HG02943 (cell line): ENCODE measurements around the gene SNUPN.
"Not testable (repeated sequence)": the region's sequence is repeated elsewhere in the genome, so short reads cannot be mapped to it uniquely, and the experiment has no call there.

Experiments
- ATAC-seq: cut with Tn5 transposase; IDR thresholded peaks from one replicate; pipeline ENCODE4 v1.9.1; 2021; ENCODE audit warnings: mild to moderate bottlenecking, low read depth, moderate library complexity; ENCODE audit not compliant: unreplicated experiment

SNUPN gene

GRCh38 chr15:75584121-75584520 is 41.4 kb downstream of the SNUPN start:
- no peak for ATAC-seq

DNA sequence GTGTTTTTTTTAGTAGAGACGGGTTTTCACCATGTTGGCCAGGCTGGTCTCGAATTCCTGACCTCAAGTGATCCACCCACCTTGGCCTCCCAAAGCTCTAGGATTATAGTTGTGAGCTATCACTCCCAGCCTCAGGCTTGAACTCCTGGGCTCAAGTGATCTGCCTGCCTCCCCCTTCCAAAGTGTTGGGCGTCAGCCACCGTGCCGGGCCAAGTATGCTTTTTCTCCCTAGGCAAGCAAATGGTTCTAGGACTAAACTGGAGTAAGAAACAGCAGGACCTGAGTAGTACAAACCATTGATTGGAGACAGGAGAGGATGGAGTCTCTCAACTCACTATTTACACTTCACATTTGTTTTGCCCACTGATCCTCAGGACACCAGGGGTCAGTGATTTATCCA is 41.8 kb downstream of the SNUPN start:
- ATAC-seq: no peak

DNA sequence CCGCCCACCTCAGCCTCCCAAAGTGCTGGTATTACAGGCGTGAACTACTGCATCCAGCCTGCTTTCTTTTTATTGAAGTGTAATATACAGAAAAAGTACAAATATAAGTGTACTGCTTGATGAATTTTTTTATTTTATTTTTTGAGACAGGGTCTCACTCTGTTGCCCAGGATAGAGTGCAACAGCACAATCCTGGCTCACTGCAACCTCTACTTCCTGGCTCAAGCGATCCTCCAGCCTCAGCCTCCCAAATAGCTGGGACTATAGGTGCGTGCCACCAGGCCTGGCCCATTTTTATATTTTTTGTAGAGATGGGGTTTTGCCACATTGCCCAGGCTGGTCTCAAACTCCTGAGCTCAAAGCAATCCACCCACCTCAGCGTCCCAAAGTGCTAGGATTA is 42.6 kb downstream of the SNUPN start:
- ATAC-seq: not testable (repeated sequence)

DNA sequence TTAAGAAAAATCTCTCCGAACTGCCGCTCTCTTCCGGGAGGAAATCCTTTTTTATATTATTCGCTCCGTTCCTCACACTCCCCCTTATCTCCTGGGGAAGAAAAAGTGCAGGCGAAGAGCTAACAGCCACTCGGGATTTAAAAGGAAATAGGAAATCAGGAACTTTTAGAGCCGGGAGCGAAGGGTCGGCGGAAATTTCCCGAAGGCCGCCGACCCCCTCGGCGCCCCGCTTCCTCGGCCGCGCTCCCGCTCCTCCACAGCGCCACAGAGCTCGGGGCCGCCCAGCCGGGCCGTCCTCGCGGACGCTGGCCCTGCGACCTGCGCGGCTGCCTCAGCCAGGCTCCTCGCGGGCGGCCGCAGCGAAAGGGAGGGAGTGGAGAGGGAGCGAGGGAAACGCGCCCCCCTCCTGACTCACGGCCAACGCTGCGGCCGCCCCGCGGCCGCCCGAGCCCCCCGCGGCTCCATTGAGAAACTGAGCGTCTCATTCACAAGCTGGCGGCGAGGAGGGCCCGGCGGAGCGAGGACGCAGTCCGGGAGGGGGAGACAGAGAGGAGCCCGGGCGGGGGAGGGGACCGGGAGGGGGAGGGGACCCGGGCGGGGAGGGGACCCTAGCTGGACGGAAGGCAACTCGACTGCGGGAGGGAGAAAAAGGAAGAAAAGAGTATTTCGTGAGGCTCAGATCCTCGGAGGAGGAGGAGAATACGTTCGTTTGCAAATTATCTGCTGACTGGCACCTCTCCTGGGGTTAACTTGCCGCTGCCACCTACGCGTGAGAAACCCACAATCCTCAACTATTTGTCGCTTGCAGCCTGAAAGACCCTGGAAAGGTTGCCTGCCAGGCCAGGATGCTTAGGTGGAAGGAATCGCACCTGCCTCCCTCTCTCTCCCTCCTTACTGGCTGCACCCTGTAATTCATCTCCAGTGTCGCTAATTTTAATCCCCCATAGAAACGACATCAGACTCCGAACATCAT is 46.3 kb downstream of the SNUPN start, which contains the start of gene PTPN9:
PTPN9 (minus strand) TSS at position 368 of the 973 bp plus-strand sequence. CDS start 539 bp downstream, outside the sequence.
- ATAC-seq: no peak

DNA sequence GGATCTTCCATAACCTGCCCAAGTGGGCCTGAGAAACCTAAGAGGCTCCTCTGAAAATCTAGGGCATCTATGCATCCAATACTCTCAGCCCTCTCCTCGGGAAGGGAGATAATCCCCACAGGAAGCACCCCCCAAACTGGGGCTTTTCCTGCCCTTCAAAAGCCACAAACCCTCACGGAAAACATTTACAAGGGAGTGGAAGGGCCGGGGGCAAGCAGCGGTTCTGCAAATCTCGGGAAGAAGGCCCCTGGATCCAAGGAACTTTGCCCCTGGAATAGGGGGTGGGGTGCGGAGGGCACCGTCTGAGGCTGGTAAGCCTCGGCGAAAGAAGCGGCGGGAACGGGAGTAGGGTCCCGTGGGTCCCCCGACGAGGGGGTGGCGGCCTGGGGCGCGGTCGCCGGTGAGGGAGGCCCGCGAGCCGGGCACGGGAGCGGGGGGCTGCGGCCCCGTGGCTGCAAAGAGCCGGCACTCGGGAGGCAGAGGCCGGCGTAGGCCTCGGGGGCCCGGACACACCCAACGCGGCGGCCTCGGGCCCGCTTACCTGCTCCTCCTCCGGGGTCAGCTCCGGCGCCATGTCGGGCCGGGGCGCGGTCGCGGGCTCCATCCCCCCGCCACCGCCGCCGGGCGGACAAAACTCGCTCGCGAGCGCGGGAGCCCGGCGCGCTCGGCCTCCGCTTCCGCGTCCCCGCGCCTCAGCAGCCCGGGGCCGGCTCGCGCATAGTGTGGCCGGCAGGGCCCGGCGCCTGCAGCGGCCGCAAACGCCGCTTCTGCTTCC is 47.2 kb downstream of the SNUPN start:
- no peak for ATAC-seq

DNA sequence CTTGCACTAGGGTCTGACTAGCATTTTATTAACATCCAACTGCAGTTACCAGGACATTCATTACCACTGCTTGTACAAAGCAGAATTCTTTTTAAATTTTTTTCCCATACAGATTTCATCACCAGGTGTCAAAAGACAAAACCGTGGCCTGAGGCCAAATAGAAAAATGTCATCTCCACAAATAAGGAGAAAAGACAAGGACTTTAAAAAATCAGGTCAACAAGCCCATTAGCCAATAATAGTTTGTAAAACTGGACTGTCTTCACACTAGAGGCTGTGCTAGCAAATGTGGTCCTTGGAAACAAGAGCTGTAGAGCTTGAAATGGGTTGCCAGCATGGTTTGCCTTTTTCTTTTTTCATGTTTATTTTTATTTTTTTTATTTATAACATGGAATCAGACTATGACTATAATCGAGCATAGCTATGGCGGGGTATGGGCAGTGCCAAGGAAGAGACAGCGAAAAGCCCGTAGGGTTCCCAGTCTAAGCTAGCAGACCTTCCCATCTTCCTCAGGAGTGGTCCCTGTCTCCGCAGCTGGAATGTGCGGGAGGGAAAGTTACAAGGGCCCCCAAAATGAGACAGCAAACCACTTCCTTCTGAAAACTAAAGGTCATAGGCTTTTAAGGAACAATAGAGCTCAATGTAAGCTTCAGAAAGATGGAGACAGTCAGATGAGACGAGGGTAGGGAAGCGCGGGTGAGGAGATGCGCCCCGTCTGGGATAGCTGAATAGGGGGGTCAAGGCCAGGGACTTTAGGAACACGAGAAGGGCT is 47.9 kb downstream of the SNUPN start:
- no peak for ATAC-seq

- no peak for ATAC-seq
Measured at GRCh38 chr15:75573648-75574384, 51.7 kb downstream of the SNUPN start.

DNA sequence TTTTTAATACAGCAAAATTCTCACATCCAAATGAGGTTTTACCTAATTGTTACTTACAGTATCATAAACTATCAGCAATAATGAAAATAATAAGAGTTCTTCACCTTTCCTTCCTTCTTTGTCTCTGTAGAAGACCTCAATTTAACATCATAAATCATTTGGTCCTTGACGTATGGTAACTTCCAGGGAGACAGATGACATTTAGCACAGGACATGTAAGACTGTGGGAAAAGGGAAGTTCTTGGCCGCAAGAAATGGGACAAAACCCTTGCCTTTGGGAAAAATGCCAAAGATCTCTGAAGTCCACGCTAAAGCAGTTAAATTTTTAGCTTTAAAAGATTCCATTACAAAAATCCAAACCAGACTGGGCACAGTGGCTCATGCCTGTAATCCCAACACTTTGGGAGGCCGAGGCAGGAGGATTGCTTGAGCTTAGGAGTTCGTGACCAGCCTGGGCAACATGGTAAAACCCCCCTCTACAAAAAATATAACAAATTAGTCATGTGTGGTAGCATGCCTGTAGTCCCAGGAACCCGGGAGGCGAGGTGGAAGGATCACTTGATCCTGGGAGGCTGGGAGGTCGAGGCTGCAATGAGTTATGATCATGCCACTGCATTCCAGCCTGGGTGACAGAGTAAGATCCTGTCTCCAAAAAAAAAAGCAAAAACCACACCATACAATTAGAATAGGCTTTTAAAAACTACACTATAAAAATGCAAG is 55.2 kb downstream of the SNUPN start:
- no peak for ATAC-seq

DNA sequence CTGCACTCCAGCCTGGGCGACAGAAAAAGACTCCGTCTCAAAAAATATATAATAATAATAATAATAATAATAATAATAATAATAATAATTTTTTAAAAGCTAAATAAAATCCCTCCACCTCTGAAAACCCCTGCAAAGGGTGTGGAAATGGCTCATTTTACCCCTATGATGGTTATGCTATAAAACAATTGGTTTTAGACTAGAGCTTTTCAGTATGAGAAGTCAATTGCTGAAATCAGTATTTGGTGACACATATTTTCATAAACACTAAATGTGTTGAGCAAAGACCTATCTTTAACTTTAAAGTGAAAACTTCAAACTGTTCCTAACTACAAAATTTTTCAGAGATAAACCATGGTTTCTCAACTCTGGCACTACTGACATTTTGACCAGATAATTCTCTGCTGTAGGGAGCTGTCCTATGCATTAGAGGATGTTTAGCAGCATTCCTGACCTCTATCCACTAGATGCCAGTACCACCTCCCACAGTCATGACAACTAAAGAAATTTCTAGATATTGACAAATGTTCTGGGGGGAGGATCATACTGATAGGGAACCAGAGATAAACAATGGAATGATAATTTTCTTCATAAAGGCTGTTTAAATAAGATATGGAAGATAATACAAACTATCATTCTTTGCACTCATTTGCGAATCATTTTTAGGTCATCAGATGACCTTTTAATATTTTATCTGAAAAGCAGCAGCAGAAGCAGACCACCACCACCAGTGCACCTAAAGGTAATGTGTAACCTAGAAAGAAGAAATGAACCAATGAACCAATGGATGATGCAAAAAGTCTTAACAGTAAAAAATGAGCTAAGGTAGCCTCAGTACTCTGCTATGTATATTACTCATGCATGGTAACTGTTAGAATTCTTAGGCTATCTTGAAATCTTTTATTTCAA is 60.2 kb downstream of the SNUPN start:
- no peak for ATAC-seq

- no peak for ATAC-seq
Measured at GRCh38 chr15:75561888-75562287, 63.6 kb downstream of the SNUPN start.

DNA sequence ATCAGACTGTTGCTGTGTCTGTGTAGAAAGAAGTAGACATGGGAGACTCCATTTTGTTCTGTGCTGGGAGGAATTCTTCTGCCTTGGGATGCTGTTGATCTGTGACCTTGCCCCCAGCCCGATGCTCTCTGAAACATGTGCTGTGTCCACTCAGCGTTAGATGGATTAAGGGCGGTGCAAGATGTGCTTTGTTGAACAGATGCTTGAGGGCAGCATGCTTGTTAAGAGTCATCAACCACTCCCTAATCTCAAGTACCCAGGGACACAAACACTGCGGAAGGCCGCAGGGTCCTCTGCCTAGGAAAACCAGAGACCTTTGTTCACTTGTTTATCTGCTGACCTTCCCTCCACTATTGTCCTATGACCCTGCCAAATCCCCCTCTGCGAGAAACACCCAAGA is 66.2 kb downstream of the SNUPN start:
- not testable (repeated sequence) for ATAC-seq

- not testable (repeated sequence) for ATAC-seq
Measured at GRCh38 chr15:75558955-75559354, 66.6 kb downstream of the SNUPN start.

- ATAC-seq: no peak
Measured at GRCh38 chr15:75554717-75555116, 70.8 kb downstream of the SNUPN start.

GRCh38 chr15:75553659-75554058 is 71.9 kb downstream of the SNUPN start:
- no peak for ATAC-seq

GRCh38 chr15:75551091-75551490 is 74.4 kb downstream of the SNUPN start:
- ATAC-seq: no peak
